H1 (cell line): Measurements from ENCODE around the gene PRR29. TPM values are rescaled to one million over a fixed set of nuclear protein-coding genes. Genes with fewer than 3 reads are reported as not detected.

Source experiments
- CTCF ChIA-PET: fragments of 300-600 bp; sonication (Branson Sonifier 250); formaldehyde crosslinking; loops from one replicate; lab custom pipeline; 2021; ENCODE audit not compliant: partially characterized antibody; lab: Charles Lee
- POLR2A ChIA-PET: fragments of 300-600 bp; sonication (Branson Sonifier 250); formaldehyde crosslinking; loops from one replicate; lab custom pipeline; 2021; ENCODE audit warnings: inconsistent platforms; ENCODE audit not compliant: partially characterized antibody; lab: Charles Lee
- DNase-seq, 2 experiments: peaks; one replicate each; pipeline versions ENCODE4 v3.0.0 to v3.0.0-alpha.2; 2010 to 2022; ENCODE audit warnings: low spot score in 2 of 2, low read depth in 1 of 2, mixed read lengths in 1 of 2
- FAIRE-seq: peaks from 2 replicates; lab custom pipeline; 2011; peaks lifted over from hg19 to GRCh38; lab: Jason Lieb, UNC
- H2AFZ ChIP-seq: 2 replicates; pipeline ENCODE4 v1.8.1; 2012; ENCODE audit warnings: low read length, inconsistent platforms
- H2AK5ac ChIP-seq: 2 replicates; pipeline ENCODE4 v1.6.1; 2013; ENCODE audit warnings: low read depth, low read length
- H2BK120ac ChIP-seq: replicated peaks from 2 replicates; pipeline ENCODE3; 2013; ENCODE audit warnings: low read depth, low read length, inconsistent platforms
- H2BK12ac ChIP-seq: 2 replicates; pipeline ENCODE4 v1.6.1; 2013; ENCODE audit warnings: low read depth, low read length
- H2BK15ac ChIP-seq: 2 replicates; pipeline ENCODE4 v1.6.1; 2013; ENCODE audit warnings: low read length
- H2BK20ac ChIP-seq: 2 replicates; pipeline ENCODE4 v1.6.1; 2013; ENCODE audit warnings: low read length
- H2BK5ac ChIP-seq: 2 replicates; pipeline ENCODE4 v1.6.1; 2013; ENCODE audit warnings: low read depth, low read length
- H3K14ac ChIP-seq: 2 replicates; pipeline ENCODE4 v1.6.1; 2013; ENCODE audit warnings: inconsistent platforms; ENCODE audit not compliant: insufficient read length
- H3K18ac ChIP-seq: 2 replicates; pipeline ENCODE4 v1.6.1; 2013; ENCODE audit warnings: low read length; ENCODE audit errors: extremely low read depth
- H3K23ac ChIP-seq: 2 replicates; pipeline ENCODE4 v1.6.1; 2013; ENCODE audit warnings: inconsistent platforms; ENCODE audit not compliant: insufficient read length
- H3K23me2 ChIP-seq: 2 replicates; pipeline ENCODE4 v1.6.1; 2013; ENCODE audit warnings: low read depth, low read length
- H3K27ac ChIP-seq: 2 replicates; pipeline ENCODE4 v1.6.1; 2011; ENCODE audit warnings: low read depth, low read length, inconsistent platforms
- H3K27me3 ChIP-seq, 4 experiments: replicated peaks in 1 of 4; 1 replicate in 1 of 4; 2 replicates in 3 of 4; pipeline versions ENCODE4 v1.6.1 to v1.8.1; 2011 to 2013; ENCODE audit warnings: low read length in 3 of 4, mild to moderate bottlenecking in 3 of 4, inconsistent platforms in 2 of 4, mixed read lengths in 2 of 4, moderate library complexity in 1 of 4; ENCODE audit not compliant: control insufficient read depth in 3 of 4, insufficient read depth in 3 of 4; ENCODE audit errors: extremely low read depth in 1 of 4
- H3K36me3 ChIP-seq, 4 experiments: 2 replicates each; pipeline versions ENCODE4 v1.6.1 to v1.8.1; 2011 to 2013; ENCODE audit warnings: mild to moderate bottlenecking in 4 of 4, low read length in 3 of 4, moderate library complexity in 2 of 4, control low read depth in 1 of 4, inconsistent platforms in 1 of 4; ENCODE audit not compliant: insufficient read depth in 4 of 4, control insufficient read depth in 2 of 4
- H3K4ac ChIP-seq: replicated peaks from 2 replicates; pipeline ENCODE3; 2013; ENCODE audit warnings: low read length, low read depth, mixed read lengths, inconsistent platforms; ENCODE audit not compliant: insufficient read length
- H3K4me1 ChIP-seq, 4 experiments: replicated peaks in 1 of 4; 1 replicate in 1 of 4; 2 replicates in 3 of 4; pipeline versions ENCODE4 v1.6.1 to v1.8.1; 2011 to 2013; ENCODE audit warnings: low read length in 3 of 4, inconsistent platforms in 2 of 4, mixed read lengths in 1 of 4; ENCODE audit not compliant: insufficient read depth in 4 of 4, control insufficient read depth in 3 of 4
- H3K4me2 ChIP-seq, 2 experiments: 2 replicates each; pipeline versions ENCODE4 v1.6.1 to v1.8.1; 2011 to 2013; ENCODE audit warnings: low read depth in 2 of 2, low read length in 2 of 2, control low read depth in 1 of 2, inconsistent platforms in 1 of 2, mild to moderate bottlenecking in 1 of 2; ENCODE audit not compliant: insufficient read depth in 1 of 2
- H3K4me3 ChIP-seq, 4 experiments: fragments of 200-600, 300-600 bp in 1 of 4; sonication (generic), shearing (Covaris generic), sonication (Bioruptor Twin) in 1 of 4; 2 replicates each; pipeline versions ENCODE4 v1.5.1 to v1.8.1; 2011 to 2016; ENCODE audit warnings: low read length in 4 of 4, low read depth in 3 of 4, control low read depth in 2 of 4, inconsistent platforms in 2 of 4, mild to moderate bottlenecking in 2 of 4, mixed read lengths in 1 of 4, moderate library complexity in 1 of 4; ENCODE audit not compliant: insufficient read depth in 2 of 4; ENCODE audit errors: extremely low read depth in 1 of 4
- H3K56ac ChIP-seq: replicated peaks from 2 replicates; pipeline ENCODE3; 2013; ENCODE audit warnings: low read depth, mild to moderate bottlenecking, mixed read lengths, low read length, inconsistent platforms; ENCODE audit not compliant: insufficient read length
- H3K79me1 ChIP-seq: 2 replicates; pipeline ENCODE4 v1.6.1; 2013; ENCODE audit warnings: low read depth, low read length, control low read depth
- H3K79me2 ChIP-seq, 2 experiments: 2 replicates each; pipeline versions ENCODE4 v1.6.1 to v1.8.1; 2012 to 2013; ENCODE audit warnings: low read length in 2 of 2, mild to moderate bottlenecking in 2 of 2, inconsistent platforms in 1 of 2; ENCODE audit not compliant: insufficient read depth in 2 of 2, control insufficient read depth in 1 of 2
- H3K9ac ChIP-seq, 4 experiments: replicated peaks in 1 of 4; 1 replicate in 1 of 4; 2 replicates in 3 of 4; pipeline versions ENCODE4 v1.6.1 to v1.8.1; 2011 to 2013; ENCODE audit warnings: low read depth in 3 of 4, low read length in 3 of 4, control low read depth in 2 of 4, mild to moderate bottlenecking in 2 of 4, moderate library complexity in 2 of 4, inconsistent platforms in 1 of 4; ENCODE audit errors: extremely low read depth in 1 of 4
- H3K9me3 ChIP-seq, 2 experiments: 2 replicates each; pipeline versions ENCODE4 v1.6.1 to v1.8.1; 2012 to 2013; ENCODE audit warnings: mild to moderate bottlenecking in 2 of 2, moderate library complexity in 2 of 2, control low read depth in 1 of 2, inconsistent platforms in 1 of 2, low read depth in 1 of 2, low read length in 1 of 2, mixed read lengths in 1 of 2; ENCODE audit not compliant: insufficient read depth in 2 of 2
- H4K20me1 ChIP-seq, 2 experiments: replicated peaks in 1 of 2; 2 replicates each; pipeline versions ENCODE3 to v1.8.1; 2011 to 2013; ENCODE audit warnings: inconsistent platforms in 2 of 2, low read length in 2 of 2, mild to moderate bottlenecking in 1 of 2; ENCODE audit not compliant: insufficient read depth in 2 of 2, control insufficient read depth in 1 of 2
- H4K5ac ChIP-seq: 2 replicates; pipeline ENCODE4 v1.6.1; 2013; ENCODE audit warnings: low read length, low read depth, mixed read lengths, inconsistent platforms; ENCODE audit not compliant: insufficient read length
- H4K8ac ChIP-seq: 2 replicates; pipeline ENCODE4 v1.8.0; 2013; ENCODE audit warnings: mild to moderate bottlenecking, moderate library complexity, low read length, inconsistent platforms; ENCODE audit not compliant: insufficient read depth; ENCODE audit errors: extremely low read depth
- H4K91ac ChIP-seq: replicated peaks from 2 replicates; pipeline ENCODE3; 2013; ENCODE audit warnings: low read length, mixed read lengths, inconsistent platforms; ENCODE audit not compliant: insufficient read length
- CBX5 ChIP-seq: fragments of 300-800, 300-1000 bp; sonication (generic); IDR thresholded peaks from 2 replicates; pipeline ENCODE4 v1.7.1; 2016; ENCODE audit warnings: antibody characterized with exemption, low read length, low read depth
- CBX8 ChIP-seq: fragments of 300-800, 300-1000 bp; sonication (generic); IDR thresholded peaks from 2 replicates; pipeline ENCODE4 v1.7.1; 2016; ENCODE audit warnings: low read depth, low read length, borderline replicate concordance
- CHD1 ChIP-seq: IDR thresholded peaks from 2 replicates; pipeline ENCODE4 v1.6.1; 2012; ENCODE audit warnings: low read depth, low read length, improper control_type of control experiment
- CTBP2 ChIP-seq: IDR thresholded peaks from 2 replicates; pipeline ENCODE4 v1.7.0; 2011; ENCODE audit warnings: borderline replicate concordance, mild to moderate bottlenecking, moderate library complexity, mixed read lengths, low read length; ENCODE audit not compliant: insufficient read depth, insufficient read length
- KDM5A ChIP-seq: fragments of 200-600 bp; IDR thresholded peaks from 2 replicates; pipeline ENCODE4 v1.7.1; 2012; ENCODE audit warnings: mild to moderate bottlenecking, low read length, inconsistent platforms, mixed read lengths
- RXRA ChIP-seq: IDR thresholded peaks from 2 replicates; pipeline ENCODE4 v1.6.1; 2011; ENCODE audit warnings: low read depth, mild to moderate bottlenecking, low read length, moderate library complexity; ENCODE audit not compliant: insufficient read depth
- SAP30 ChIP-seq: fragments of 300-600 bp; sonication (generic); IDR thresholded peaks from 2 replicates; pipeline ENCODE4 v1.7.1; 2012; ENCODE audit warnings: low read length, moderate library complexity, mild to moderate bottlenecking, inconsistent platforms; ENCODE audit not compliant: insufficient read depth, insufficient replicate concordance
- SIN3A ChIP-seq, 2 experiments: IDR thresholded peaks in 1 of 2; conservative IDR thresholded peaks in 1 of 2; 2 replicates each; pipeline ENCODE4 v1.6.1; 2011 to 2012; ENCODE audit warnings: low read length in 2 of 2, improper control_type of control experiment in 1 of 2, low read depth in 1 of 2, mild to moderate bottlenecking in 1 of 2
- SP1 ChIP-seq: IDR thresholded peaks from 2 replicates; pipeline ENCODE4 v1.6.1; 2011; ENCODE audit warnings: low read depth, low read length
- SP2 ChIP-seq: IDR thresholded peaks from 2 replicates; pipeline ENCODE4 v1.6.1; 2012; ENCODE audit warnings: mild to moderate bottlenecking, low read length, inconsistent platforms
- SP4 ChIP-seq: IDR thresholded peaks from 2 replicates; pipeline ENCODE4 v1.6.1; 2012; ENCODE audit warnings: low read length, inconsistent platforms
- SRF ChIP-seq: IDR thresholded peaks from 2 replicates; pipeline ENCODE4 v1.6.1; 2011; ENCODE audit warnings: mild to moderate bottlenecking, low read depth, low read length, moderate library complexity
- WGBS, 2 experiments: shearing (Covaris generic) in 1 of 2; methylation state at CpG; one replicate each; pipeline versions ENCODE4 v1.1.6 to v1.1.7; 2013 to 2015; ENCODE audit warnings: low lambda C conversion rate in 2 of 2, mixed read lengths in 2 of 2, inconsistent platforms in 1 of 2, low coverage in 1 of 2, missing lambda C conversion rate in 1 of 2; ENCODE audit not compliant: insufficient replicate concordance in 2 of 2, insufficient coverage in 1 of 2, insufficient read length in 1 of 2; ENCODE audit errors: extremely low coverage in 1 of 2, missing lambda C conversion rate in 1 of 2; 5-methylcytosine and 5-hydroxymethylcytosine counted together
- polyA plus RNA-seq, 7 experiments: library from polyadenylated mRNA; depleted of rRNA in 3 of 7; stranded (reverse) in 5 of 7; unstranded in 2 of 7; fragments of >200 nt in 5 of 7; fragments of 200-250 nt in 2 of 7; gene quantifications; 1 replicate in 5 of 7; 2 replicates in 1 of 7; 4 replicates in 1 of 7; pipeline versions ENCODE4 v1.2.1 to v1.2.3, GENCODE V29; 2011 to 2013; ENCODE audit warnings: missing spikeins in 2 of 7, mixed read lengths in 2 of 7
- total RNA-seq: library from RNA; stranded (reverse); fragmentation: NEBNext Ultra II Directional; extraction: Animal tissue kit (Norgen Biotek cat#: 25700); gene quantifications from 2 replicates; pipeline ENCODE4 v1.2.1, GENCODE V29; 2021

The PRR29 gene
- total and polyA plus RNA-seq, 2 of the 8 experiments (the other 6 are each of a cell fraction or from before 2014, with no cell fraction given) = 0.67 to 0.83 TPM

DNA sequence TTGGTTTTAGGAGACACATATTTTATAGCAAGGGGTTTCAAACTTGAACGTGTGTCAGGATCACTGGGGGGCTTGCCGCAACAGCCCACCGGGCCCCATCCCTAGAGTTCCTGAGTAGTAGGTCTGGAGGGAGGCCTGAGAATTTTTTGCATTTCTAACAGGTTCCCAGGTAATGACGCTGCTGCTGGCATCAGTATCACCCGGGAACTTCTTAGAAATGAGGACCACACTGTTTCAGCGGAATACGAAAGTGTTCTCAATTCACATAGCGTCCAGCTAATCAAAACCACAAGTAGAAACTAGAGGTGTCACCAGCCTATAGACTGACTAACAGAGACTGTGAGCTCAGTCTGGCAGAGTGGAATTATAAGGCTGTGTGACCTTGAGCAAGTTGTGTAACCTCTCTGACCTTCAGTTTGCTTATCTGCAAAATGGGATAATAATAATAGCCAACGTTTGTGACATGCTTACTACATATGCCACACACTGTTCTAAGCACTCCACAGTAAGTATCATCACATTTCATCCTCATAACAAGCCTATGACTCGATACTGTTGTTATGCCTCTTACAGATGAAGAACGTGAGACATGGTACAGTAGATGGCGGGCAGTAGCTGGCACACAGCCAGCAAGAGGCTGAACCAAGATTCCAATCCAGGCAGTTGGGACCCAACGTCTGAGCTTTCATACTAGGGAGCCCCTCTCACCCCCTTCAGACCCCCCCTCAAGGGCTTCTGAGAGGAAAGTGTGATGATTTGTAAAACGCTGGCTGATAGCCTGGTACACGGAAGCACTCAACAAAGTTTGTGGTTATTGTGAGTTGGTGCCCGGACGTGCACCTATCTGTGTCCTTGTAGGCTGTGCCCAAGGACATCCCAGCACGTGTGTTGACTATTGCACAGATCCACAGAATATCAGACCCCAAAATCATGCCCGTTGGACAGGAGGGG, 26.9 kb downstream of the PRR29 start:
- ChIA-PET CTCF (interaction anchor here (0.6 to 11.6 kb wide), 51 partner anchors 8 to 288 kb away, joined by 3 to 202 read pairs (median 5); partner anchors contain the start of genes CD79B, CSHL1, ERN1 and GH1), POLR2A (interaction anchor here (0.8 to 2.1 kb wide), 2 partner anchors 107 to 121 kb away, joined by 3 to 8 read pairs; no protein-coding TSS in a partner anchor)
- Histone ChIP-seq H3K36me3 (no peaks in the 10 kb centered on the region), H3K27ac (no peak overlapping the region), H3K4ac (no peak overlapping the region), H4K8ac (no peak overlapping the region), H3K79me1 (no peaks in the 10 kb centered on the region), H2AFZ (no peak overlapping the region), H4K91ac (no peak overlapping the region), H3K9ac (no peak overlapping the region), H3K14ac (no peak overlapping the region), H3K23me2 (no peaks in the 10 kb centered on the region), H2BK120ac (no peak overlapping the region), H3K18ac (no peak overlapping the region), H2BK20ac (no peak overlapping the region), H3K27me3 (peaks cover 0 to 4% (median 1%) of the 10 kb centered on the region in 4 experiments; a peak in 3 of 7 replicates), H3K4me1 (peaks cover 0 to 4% (median 2%) of the 10 kb centered on the region in 4 experiments; a peak in 6 of 7 replicates), H3K9me3 (no peaks in the 10 kb centered on the region), H3K23ac (no peak overlapping the region), H2BK12ac (no peak overlapping the region), H3K4me2 (no peak overlapping the region), H4K20me1 (no peaks in the 10 kb centered on the region), H3K56ac (no peak overlapping the region), H3K79me2 (no peaks in the 10 kb centered on the region), H2AK5ac (no peak overlapping the region), H4K5ac (no peak overlapping the region), H3K4me3 (no peak overlapping the region), H2BK5ac (no peak overlapping the region), H2BK15ac (no peak overlapping the region)
- no peak for DNase-seq
- WGBS, 2 experiments = 83% methylated on average over 19 of the region's 19 CpGs; no CpG with 5 or more reads in 1 of the 2 experiments
- no peak for FAIRE-seq
- TF ChIP-seq SIN3A (conservative IDR thresholded peaks at IDR 0.05 in 1 of 2, IDR thresholded peaks at IDR 0.05 in 1 of 2; ENCODE audit: low read depth in 1 of 2, low read length in 2 of 2) (no peak), RXRA (no peak), CHD1 (no peak), SP4 (no peak), KDM5A (no peak), CTBP2 (no peak), SP1 (no peak), SRF (no peak), CBX5 (no peak), SAP30 (no peak), CBX8 (no peak), SP2 (no peak)
